Esophagus muscularis mucosa (tissue), 3 donors: ENCODE measurements around the gene ZFP91.

Source experiments
- CTCF ChIP-seq, 3 experiments: fragments of 200-600 bp in 2 of 3; fragments of 450-650 bp in 1 of 3; sonication (generic) in 2 of 3; IDR thresholded peaks; one replicate each; pipeline ENCODE4 v1.5.1; 2017 to 2019; ENCODE audit warnings: antibody characterized with exemption in 3 of 3, mild to moderate bottlenecking in 2 of 3, moderate library complexity in 1 of 3
- POLR2A ChIP-seq: fragments of 450-650 bp; IDR thresholded peaks from one replicate; pipeline ENCODE4 v1.6.1; 2017; ENCODE audit warnings: antibody characterized with exemption, moderate library complexity, mild to moderate bottlenecking, low read depth
- POLR2AphosphoS5 ChIP-seq, 2 donors: sonication (generic); formaldehyde crosslinking; IDR thresholded peaks; one replicate each; pipeline ENCODE4 v1.6.1; 2017; ENCODE audit warnings: antibody characterized with exemption in 2 of 2

DNA sequence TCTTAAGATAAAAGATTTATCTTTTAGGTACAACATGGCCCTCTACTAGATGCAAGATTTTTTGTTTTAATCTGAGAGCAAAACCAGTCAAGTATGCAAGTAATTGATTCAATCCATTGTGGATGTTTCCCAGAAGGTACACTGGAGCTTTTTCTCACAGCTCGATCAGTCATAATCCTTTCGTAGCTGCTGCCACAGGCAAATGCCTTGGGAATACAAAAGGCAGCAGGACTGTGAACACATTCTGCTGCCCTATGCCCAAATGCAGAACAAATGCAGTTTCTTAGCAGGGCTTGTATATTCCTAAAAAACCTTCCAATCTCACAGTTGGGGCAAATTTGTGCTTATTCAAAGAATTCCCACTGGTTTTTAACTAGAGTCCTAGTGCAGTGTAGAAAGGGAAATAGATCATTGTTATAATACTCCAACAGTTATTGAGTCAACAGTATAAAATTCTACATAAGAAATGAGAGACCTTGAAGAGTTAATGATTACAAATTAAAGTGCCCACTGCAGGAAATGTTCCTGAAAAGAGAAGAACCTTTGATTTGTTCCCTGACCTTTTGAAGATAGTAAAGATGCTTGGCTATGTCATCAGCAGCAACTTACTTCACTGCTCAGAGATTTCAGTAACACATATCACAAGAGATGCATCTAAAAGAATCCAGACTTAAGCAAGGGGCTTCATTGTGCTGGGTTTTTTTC is 17.3 kb upstream of the ZFP91 start:
- no peak for TF ChIP-seq CTCF (IDR thresholded peaks at IDR 0.05)
- TF ChIP-seq POLR2AphosphoS5 (IDR thresholded peaks at IDR 0.05): no peak
- no peak for TF ChIP-seq POLR2A
